Ureter (tissue), 1 donor: ENCODE data around the gene RADIL. TPM values are rescaled to one million over a fixed set of nuclear protein-coding genes. Genes with fewer than 3 reads are reported as not detected.
"Not testable (repeated sequence)": the region's sequence is repeated elsewhere in the genome, so short reads cannot be mapped to it uniquely, and the experiment has no call there.

Source experiments
- DNase-seq: peaks from one replicate; pipeline ENCODE4 v3.0.0-alpha.2; 2020; ENCODE audit warnings: low spot score
- total RNA-seq: library from RNA; stranded (reverse); gene quantifications from one replicate; pipeline ENCODE4 v1.2.4, GENCODE V29; 2023
- donor health status: DM: yes; HTN: yes; CAD: no.

The RADIL gene, protein sequence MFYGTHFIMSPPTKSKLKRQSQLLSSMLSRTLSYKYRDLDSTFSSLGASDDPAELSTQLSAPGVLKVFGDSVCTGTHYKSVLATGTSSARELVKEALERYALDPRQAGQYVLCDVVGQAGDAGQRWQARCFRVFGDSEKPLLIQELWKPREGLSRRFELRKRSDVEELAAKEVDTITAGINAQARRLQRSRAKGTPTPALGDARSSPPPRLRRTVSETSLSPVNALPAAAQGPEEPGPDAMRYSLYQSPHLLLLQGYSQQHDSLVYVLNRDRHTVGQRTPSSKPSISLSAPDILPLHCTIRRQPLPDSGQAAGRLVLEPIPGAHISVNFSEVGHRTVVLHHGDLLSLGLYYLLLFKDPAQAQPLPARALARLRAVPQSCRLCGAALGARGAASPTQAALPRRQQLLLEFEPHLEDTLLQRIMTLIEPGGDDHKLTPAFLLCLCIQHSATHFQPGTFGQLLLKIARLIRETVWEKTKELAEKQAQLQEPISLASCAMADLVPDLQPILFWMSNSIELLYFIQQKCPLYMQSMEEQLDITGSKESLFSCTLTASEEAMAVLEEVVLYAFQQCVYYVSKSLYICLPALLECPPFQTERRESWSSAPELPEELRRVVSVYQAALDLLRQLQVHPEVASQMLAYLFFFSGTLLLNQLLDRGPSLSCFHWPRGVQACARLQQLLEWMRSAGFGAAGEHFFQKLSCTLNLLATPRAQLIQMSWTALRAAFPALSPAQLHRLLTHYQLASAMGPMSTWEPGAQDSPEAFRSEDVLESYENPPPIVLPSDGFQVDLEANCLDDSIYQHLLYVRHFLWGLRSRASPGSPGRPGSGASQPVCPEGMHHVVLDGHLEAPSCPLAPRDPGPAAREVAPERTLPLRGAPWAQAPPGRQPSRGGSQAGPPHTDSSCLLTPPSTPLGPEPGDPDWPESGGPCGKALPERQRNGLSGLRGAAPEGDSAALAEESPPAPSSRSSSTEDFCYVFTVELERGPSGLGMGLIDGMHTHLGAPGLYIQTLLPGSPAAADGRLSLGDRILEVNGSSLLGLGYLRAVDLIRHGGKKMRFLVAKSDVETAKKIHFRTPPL
- total RNA-seq: 4.7 TPM

DNA sequence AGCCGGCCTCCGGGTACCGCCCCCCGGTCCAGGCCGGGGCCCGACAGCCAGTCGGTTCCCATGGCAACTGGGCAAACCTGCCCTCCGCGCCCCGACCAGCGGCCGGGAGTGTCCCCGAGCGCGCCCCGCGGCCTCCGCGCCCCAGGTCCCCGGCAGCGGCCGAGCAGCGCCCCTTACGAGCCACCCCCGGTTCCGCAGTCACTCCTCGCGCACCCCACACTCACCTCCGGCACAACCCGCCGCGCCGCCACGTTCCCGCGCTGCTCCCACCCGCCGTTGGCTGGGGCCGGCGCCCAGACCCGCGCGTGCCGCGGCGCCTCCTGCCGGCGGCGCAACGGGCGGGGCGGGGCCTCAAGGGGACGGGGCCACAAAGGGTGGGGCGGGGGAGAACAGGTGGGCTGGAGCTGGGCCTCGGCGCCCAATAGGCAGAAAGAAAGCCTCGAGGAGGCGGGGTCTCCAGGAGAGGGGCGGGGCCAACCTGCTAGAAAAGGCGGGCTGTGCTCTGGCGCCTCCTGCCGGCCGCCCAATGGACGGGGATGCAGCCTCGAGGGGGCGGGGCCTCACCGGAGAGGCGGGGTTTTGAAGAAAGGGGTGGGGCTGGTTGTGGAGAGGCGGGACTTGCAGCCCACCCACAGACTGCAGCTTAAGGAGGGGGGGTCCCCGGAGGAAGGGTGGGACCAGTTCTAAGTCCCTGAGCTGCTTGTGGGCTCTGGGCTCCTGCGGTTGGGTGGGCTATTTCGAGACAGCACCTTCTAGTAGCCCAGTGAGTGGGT is at the start of gene RADIL:
RADIL (minus strand) TSS at position 345 of the 773 bp plus-strand sequence. CDS start 5,577 bp downstream, outside the sequence.
- DNase-seq: peak; percentile 91

GRCh38 chr7:4931943-4932342 is 48.4 kb upstream of the RADIL start:
- DNase-seq: no peak

DNA sequence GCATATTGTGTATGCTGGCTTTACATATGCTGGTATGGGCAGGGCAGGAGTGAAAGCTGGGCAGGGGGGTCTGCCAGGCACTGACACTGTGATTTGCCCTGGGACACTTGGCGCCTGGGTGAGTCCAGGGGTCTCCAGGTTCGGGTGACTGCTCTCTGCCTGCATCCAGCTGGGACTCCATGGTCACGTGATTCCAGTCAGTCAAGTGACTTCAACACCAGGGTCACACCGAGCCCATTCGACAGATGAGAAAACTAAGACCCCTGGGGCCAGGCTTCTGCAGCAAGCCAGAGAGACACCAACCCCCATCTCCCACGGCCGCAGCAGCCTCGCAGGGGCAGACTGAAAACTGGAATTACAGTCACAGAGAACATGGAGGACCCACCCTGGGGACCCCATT is 45.5 kb upstream of the RADIL start:
- DNase-seq: no peak

- DNase-seq: no peak
These were observed 44.9 kb upstream of the RADIL start for GRCh38 chr7:4928445-4928844.

DNA sequence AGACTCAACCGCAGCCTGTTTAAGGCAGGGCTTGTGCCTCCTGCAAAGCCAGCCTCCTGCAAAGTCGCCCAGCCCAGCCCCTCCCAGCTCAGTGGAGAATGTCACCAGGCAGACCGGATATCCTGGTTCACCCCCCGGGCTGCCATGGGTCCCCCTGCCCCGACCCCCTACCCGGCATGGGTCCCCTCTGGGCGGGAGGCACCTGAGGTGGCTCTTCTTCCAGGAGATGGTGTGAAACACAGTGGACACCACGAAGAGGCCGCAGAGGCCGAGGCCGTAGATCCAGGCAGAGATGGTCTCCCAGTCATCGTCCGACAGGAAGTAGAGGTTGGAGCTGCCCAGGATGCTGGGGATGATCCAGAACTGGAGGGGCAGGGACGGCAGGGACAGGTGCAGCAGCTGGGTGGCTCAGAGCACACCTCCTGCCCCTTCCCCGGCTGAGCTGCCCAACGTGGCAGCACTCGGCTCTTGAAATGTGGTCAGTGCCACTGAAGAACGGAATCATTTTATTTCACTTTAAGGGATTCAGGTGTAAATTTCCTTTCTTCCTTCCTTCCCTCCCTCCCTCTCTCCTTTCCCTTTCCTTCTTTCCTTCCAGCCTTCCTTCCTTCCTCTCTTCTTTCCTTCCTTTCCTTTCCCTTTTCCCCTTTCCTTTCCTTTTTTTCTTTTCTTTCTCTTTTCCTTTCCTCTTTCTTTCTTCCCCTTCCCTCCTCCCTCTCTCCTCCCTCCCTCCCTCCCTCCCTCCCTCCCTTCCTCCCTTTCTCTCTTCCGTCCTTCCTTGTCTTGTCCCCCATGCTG is 36.7 kb upstream of the RADIL start:
- DNase-seq: no peak

DNA sequence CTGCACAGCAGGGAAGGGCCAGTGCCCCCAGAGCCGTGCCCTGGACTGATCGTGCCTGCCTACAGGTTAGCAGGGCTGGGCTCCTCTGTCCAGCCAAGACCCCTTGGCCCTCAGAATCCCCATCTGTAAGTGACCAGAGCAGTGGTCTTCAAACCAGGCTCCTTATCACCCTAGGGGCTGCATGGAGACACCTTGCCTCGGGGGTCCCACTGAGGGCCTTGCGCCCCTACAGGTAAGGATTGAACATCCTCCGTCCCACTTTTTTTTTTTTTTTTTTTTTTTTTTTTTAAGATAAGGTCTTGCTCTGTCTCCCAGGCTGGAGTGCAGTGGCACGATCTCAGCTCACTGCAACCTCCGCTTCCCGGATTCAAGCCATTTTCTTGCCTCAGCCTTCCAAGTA is 32.6 kb upstream of the RADIL start:
- no peak for DNase-seq

DNA sequence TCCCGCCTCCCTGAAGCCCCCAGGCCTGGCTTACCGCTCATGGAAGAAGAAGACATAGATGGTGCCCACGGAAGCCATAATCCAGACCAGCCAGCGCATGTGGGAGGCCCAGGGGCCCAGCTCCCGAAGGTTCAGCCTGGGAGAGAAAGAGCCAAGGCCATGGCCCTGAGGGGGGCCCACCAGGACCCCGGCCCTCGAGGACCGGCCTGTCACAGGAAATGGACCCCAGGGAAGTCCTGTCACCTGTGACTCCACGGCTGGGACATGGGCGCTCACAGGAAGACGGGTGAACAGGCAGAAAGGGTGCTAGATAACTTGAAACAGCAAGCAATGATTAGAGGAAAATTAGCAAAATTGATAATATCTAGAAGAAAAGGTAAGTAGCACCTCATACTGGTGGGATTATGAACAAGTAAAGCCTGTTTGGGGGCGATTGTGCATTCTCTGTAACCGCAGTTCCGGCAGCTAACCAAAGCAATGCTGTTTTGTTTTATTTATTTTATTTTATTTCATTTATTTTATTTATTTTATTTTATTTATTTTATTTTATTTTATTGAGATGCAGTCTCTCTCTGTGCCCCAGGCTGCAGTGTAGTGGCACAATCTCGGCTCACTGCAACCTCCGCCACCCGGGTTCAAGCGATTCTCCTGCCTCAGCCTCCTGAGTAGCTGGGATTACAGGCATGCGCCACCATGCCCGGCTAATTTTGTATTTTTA is 27.8 kb upstream of the RADIL start:
- no peak for DNase-seq

GRCh38 chr7:4906682-4907081 is 23.2 kb upstream of the RADIL start:
- DNase-seq: no peak

- DNase-seq: no peak
These were observed 21.7 kb upstream of the RADIL start for GRCh38 chr7:4905171-4905570.

GRCh38 chr7:4904346-4904745 is 20.8 kb upstream of the RADIL start:
- no peak for DNase-seq

DNA sequence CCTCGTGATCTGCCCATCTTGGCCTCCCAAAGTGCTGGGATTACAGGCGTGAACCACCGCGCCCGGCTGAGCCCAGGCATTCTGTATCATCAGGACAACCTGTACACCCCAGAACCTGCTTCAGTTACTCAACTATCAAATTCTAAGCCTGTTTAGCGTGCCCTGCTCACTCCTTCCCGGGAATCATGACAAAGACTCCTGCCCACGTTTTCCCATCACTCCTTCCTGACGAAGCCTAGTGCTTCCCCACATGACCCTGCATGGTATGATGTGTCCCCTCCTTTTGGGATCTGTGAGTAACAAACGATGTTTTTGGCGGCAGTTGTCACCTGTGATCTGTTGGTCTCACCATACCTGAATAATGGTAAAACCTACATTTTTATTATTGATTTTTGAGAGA is 12.2 kb upstream of the RADIL start:
- DNase-seq: no peak

DNA sequence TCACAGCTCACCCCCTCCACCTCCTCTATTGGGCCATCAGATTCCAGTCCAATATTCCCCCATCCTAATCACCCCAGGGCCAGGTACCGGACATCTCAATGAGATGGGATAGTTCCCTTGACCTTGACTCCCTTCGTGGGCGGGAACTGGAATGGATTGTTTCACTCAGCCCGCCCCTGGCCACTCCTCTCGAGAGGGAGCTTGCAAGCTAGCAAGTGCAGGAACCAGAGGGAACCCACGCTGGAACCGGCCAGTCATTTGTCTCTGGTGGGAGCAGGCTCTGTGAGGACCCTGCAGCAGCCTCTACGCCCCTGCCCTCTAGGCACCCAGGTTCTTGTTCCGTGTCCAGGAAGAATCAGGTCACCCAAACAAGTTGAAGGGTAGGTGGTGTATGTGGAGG is 11.0 kb upstream of the RADIL start:
- no peak for DNase-seq

- no peak for DNase-seq
These were observed 10.5 kb upstream of the RADIL start for GRCh38 chr7:4893929-4894475.

DNA sequence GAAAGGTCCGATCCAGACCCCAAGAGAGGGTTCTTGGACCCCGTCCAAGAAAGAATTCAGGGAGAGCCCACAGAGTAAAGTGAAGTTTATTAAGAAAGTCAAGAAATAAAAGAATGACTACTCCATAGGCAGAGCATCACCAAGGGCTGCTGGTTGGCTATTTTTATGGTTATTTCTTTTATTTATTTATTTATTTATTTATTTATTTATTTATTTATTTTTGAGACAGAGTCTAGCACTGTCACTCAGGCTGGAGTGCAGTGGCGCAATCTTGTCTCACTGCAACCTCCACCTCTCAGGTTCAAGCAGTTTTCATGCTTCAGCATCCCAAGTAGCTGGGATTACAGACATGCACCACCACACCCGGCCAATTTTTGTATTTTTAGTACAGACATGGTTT is 9.7 kb upstream of the RADIL start:
- not testable (repeated sequence) for DNase-seq

GRCh38 chr7:4891522-4891921 is 8.0 kb upstream of the RADIL start:
- not testable (repeated sequence) for DNase-seq

- DNase-seq: no peak
These were observed 6.2 kb upstream of the RADIL start for GRCh38 chr7:4889682-4890081.

DNA sequence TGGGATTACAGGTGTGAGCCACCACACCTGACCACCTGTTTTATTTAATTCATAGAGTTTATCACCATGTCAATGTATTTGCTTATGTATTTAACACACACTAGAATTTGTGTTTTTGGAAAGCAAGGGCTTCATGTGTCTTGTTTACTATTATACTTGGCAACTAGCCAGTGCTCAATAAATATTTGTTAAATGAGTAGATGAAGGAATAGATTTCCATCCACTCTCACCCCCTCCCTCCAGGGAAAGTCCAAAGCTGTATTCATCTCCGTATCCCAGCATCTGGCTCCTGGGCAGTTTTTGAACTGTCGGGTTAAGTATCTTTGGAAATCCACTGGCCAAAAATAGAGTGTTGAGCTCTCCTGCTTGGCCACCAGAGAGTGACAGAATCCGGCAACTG is 4.6 kb upstream of the RADIL start:
- DNase-seq: no peak

GRCh38 chr7:4886671-4887070 is 3.2 kb upstream of the RADIL start:
- DNase-seq: no peak

- DNase-seq: no peak
These were observed 1.8 kb upstream of the RADIL start for GRCh38 chr7:4885317-4885807.

DNA sequence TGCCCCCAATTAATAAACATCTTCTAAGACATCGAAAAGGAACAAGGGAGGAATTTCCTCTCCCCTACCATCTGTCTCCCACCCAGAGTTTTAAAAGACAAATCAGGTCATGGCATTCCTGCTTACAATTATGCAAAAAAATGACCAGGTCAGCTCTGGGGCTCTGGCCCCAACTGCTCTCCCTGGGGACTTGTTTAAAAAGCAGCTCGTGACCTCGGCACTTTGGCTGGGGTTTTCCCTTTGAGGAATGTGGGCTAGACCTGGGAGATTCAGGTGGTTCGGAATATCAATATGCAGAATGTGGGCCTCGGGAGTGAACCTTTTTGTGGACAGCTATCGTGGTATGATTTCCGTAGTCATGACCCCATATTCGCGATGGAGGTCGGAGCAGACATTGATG is 648 bp upstream of the RADIL start:
- no peak for DNase-seq
